HCT116 (cell line): Measurements from ENCODE around the gene MBD5. TPM values are rescaled to one million over a fixed set of nuclear protein-coding genes. Genes with fewer than 3 reads are reported as not detected.

ENCODE experiments used
- ATAC-seq: fragments of 200-7000 bp; cut with Tn5 transposase; 2 replicates; pipeline ENCODE4 v1.9.1; 2020; ENCODE audit warnings: mild to moderate bottlenecking, moderate library complexity
- BruUV-seq: library from RNA; stranded (reverse); fragments of 400-500 nt; replicated peaks from 2 replicates; lab custom pipeline; 2021; lab: Mats Ljungman, UMichigan
- CTCF ChIA-PET: fragments of 300-600 bp; sonication (Branson Sonifier 250); formaldehyde crosslinking; loops from one replicate; lab custom pipeline; 2021; ENCODE audit warnings: antibody characterized with exemption; lab: Charles Lee
- POLR2A ChIA-PET: fragments of 300-600, 350-600 bp; sonication (Branson Sonifier 250); formaldehyde crosslinking; loops from one replicate; lab custom pipeline; 2021; ENCODE audit warnings: antibody characterized with exemption; lab: Charles Lee
- RAD21 ChIA-PET, 2 experiments: fragments of 300-600 bp; sonication (Branson Sonifier 250); formaldehyde crosslinking; loops; one replicate each; lab custom pipeline; 2023; ENCODE audit warnings: low total read pairs in 2 of 2; ENCODE audit not compliant: uncharacterized antibody in 2 of 2, unreplicated experiment in 2 of 2, low non-redundant PET in 1 of 2; lab: Charles Lee
- DNase-seq: peaks from one replicate; pipeline ENCODE4 v3.0.0-alpha.2; 2010; ENCODE audit warnings: low read depth, low spot score
- H2AFZ ChIP-seq: fragments of 200-600 bp; shearing (Covaris generic), sonication (generic); 2 replicates; pipeline ENCODE4 v1.6.1; 2017; ENCODE audit warnings: low read depth, mixed run types, mixed read lengths, antibody characterized with exemption, low read length; ENCODE audit not compliant: poor library complexity, severe bottlenecking
- H3K27ac ChIP-seq: 2 replicates; pipeline ENCODE4 v1.5.1; 2012; ENCODE audit warnings: low read depth, low read length
- H3K27me3 ChIP-seq: fragments of 200-600 bp; sonication (generic); 2 replicates; pipeline ENCODE4 v1.6.1; 2016; ENCODE audit warnings: mixed run types, low read length, mixed read lengths; ENCODE audit not compliant: insufficient read depth
- H3K36me3 ChIP-seq, 2 experiments: fragments of 200-500 bp in 1 of 2; fragments of 200-600 bp in 1 of 2; sonication (Bioruptor generic) in 1 of 2; sonication (generic) in 1 of 2; 2 replicates each; pipeline versions ENCODE4 v1.5.1 to v1.6.1; 2014 to 2016; ENCODE audit warnings: low read length in 2 of 2, inconsistent platforms in 1 of 2, mixed read lengths in 1 of 2, mixed run types in 1 of 2; ENCODE audit not compliant: insufficient read depth in 2 of 2, control insufficient read depth in 1 of 2
- H3K4me1 ChIP-seq, 2 experiments: fragments of 200-600 bp in 1 of 2; sonication (generic) in 1 of 2; 2 replicates each; pipeline versions ENCODE4 v1.5.1 to v1.6.1; 2012 to 2017; ENCODE audit warnings: low read length in 2 of 2, inconsistent platforms in 1 of 2, mild to moderate bottlenecking in 1 of 2, mixed read lengths in 1 of 2, mixed run types in 1 of 2, moderate library complexity in 1 of 2; ENCODE audit not compliant: insufficient read depth in 2 of 2, control insufficient read depth in 1 of 2
- H3K4me2 ChIP-seq: fragments of 200-600 bp; sonication (generic); 2 replicates; pipeline ENCODE4 v1.6.1; 2017; ENCODE audit warnings: mixed run types, low read length, mixed read lengths
- H3K4me3 ChIP-seq, 2 experiments: fragments of 200-600 bp in 1 of 2; sonication (generic) in 1 of 2; replicated peaks in 1 of 2; 2 replicates each; pipeline ENCODE4 v1.5.1; 2011 to 2016; ENCODE audit warnings: low read length in 2 of 2, control low read depth in 1 of 2, low read depth in 1 of 2, mild to moderate bottlenecking in 1 of 2, mixed read lengths in 1 of 2, mixed run types in 1 of 2
- H3K79me2 ChIP-seq: fragments of 200-600 bp; sonication (generic); 2 replicates; pipeline ENCODE4 v1.6.1; 2017; ENCODE audit warnings: mild to moderate bottlenecking, mixed run types, low read length, moderate library complexity, mixed read lengths; ENCODE audit not compliant: insufficient read depth
- H3K9ac ChIP-seq: fragments of 200-600 bp; sonication (generic); 2 replicates; pipeline ENCODE4 v1.6.1; 2016; ENCODE audit warnings: low read length, mixed read lengths
- H3K9me2 ChIP-seq: fragments of 200-600 bp; sonication (generic), shearing (Covaris generic); 2 replicates; pipeline ENCODE4 v1.6.1; 2017; ENCODE audit warnings: mixed run types, mild to moderate bottlenecking, moderate library complexity; ENCODE audit not compliant: insufficient read depth
- H3K9me3 ChIP-seq, 2 experiments: fragments of 200-500 bp in 1 of 2; fragments of 200-600 bp in 1 of 2; sonication (Bioruptor generic) in 1 of 2; sonication (generic) in 1 of 2; 2 replicates each; pipeline ENCODE4 v1.6.1; 2014 to 2017; ENCODE audit warnings: low read length in 2 of 2, mixed read lengths in 2 of 2, inconsistent platforms in 1 of 2, low read depth in 1 of 2, mild to moderate bottlenecking in 1 of 2, mixed run types in 1 of 2, moderate library complexity in 1 of 2; ENCODE audit not compliant: control insufficient read depth in 1 of 2, insufficient read depth in 1 of 2
- H4K20me1 ChIP-seq: fragments of 200-600 bp; sonication (generic), shearing (Covaris generic); 2 replicates; pipeline ENCODE4 v1.6.1; 2017; ENCODE audit warnings: mixed run types, mild to moderate bottlenecking, moderate library complexity; ENCODE audit not compliant: insufficient read depth
- ATF3 ChIP-seq: IDR thresholded peaks from 2 replicates; pipeline ENCODE4 v1.6.1; 2012
- CBX3 ChIP-seq: IDR thresholded peaks from 2 replicates; pipeline ENCODE4 v1.6.1; 2012; ENCODE audit warnings: low read depth
- CEBPB ChIP-seq: IDR thresholded peaks from 2 replicates; pipeline ENCODE4 v1.6.1; 2012; ENCODE audit warnings: low read depth
- CTCF ChIP-seq, 3 experiments: fragments of 200-600 bp in 1 of 3; sonication (generic) in 1 of 3; IDR thresholded peaks in 2 of 3; conservative IDR thresholded peaks in 1 of 3; 2 replicates each; pipeline ENCODE4 v1.5.1; 2012 to 2017; ENCODE audit warnings: low read depth in 2 of 3, low read length in 2 of 3, antibody characterized with exemption in 1 of 3, borderline replicate concordance in 1 of 3, control low read depth in 1 of 3, mild to moderate bottlenecking in 1 of 3, mixed read lengths in 1 of 3, mixed run types in 1 of 3, moderate library complexity in 1 of 3; ENCODE audit not compliant: insufficient read depth in 1 of 3
- EZH2 ChIP-seq: fragments of 200-600 bp; sonication (generic); IDR thresholded peaks from 2 replicates; pipeline ENCODE4 v1.6.1; 2017; ENCODE audit warnings: antibody characterized with exemption, mixed run types
- FOSL1 ChIP-seq: IDR thresholded peaks from 2 replicates; pipeline ENCODE4 v1.6.1; 2012; ENCODE audit warnings: low read depth
- JUND ChIP-seq: IDR thresholded peaks from 2 replicates; pipeline ENCODE4 v1.6.1; 2012
- POLR2A ChIP-seq: IDR thresholded peaks from 2 replicates; pipeline ENCODE4 v1.7.0; 2011; ENCODE audit warnings: borderline replicate concordance; ENCODE audit not compliant: insufficient read depth, insufficient read length; ENCODE audit errors: extremely low read depth
- POLR2AphosphoS5 ChIP-seq: IDR thresholded peaks from 2 replicates; pipeline ENCODE4 v1.6.1; 2011; ENCODE audit warnings: mild to moderate bottlenecking, low read depth, low read length, moderate library complexity
- RAD21 ChIP-seq: IDR thresholded peaks from 2 replicates; pipeline ENCODE4 v1.6.1; 2012; ENCODE audit warnings: low read depth, mild to moderate bottlenecking
- REST ChIP-seq: IDR thresholded peaks from 2 replicates; pipeline ENCODE4 v1.6.1; 2012; ENCODE audit warnings: low read depth
- SIN3A ChIP-seq: IDR thresholded peaks from 2 replicates; pipeline ENCODE4 v1.6.1; 2012; ENCODE audit warnings: low read depth
- TCF7L2 ChIP-seq: IDR thresholded peaks from 2 replicates; pipeline ENCODE4 v1.7.0; 2011; ENCODE audit warnings: borderline replicate concordance, inconsistent platforms; ENCODE audit not compliant: insufficient read depth, insufficient read length; ENCODE audit errors: extremely low read depth
- ZBTB33 ChIP-seq: IDR thresholded peaks from 2 replicates; pipeline ENCODE4 v1.6.1; 2011; ENCODE audit warnings: mild to moderate bottlenecking, low read length, moderate library complexity; ENCODE audit not compliant: insufficient replicate concordance; ENCODE audit errors: extremely low read depth
- ZFX ChIP-seq: fragments of 450-650 bp; IDR thresholded peaks from 2 replicates; pipeline ENCODE4 v1.6.1; 2017
- ZNF274 ChIP-seq: fragments of 200-500 bp; sonication (Bioruptor generic); IDR thresholded peaks from 2 replicates; pipeline ENCODE4 v1.6.1; 2014; ENCODE audit warnings: mild to moderate bottlenecking, low read depth, low read length, inconsistent platforms
- intact Hi-C: fragments of 100-400 bp; cut with micrococcal nuclease; formaldehyde crosslinking; loops from 2 replicates; pipeline ENCODE4 v1.10.0; 2022
- total RNA-seq: library from RNA; stranded (reverse); gene quantifications from one replicate; pipeline ENCODE4 v1.2.1, GENCODE V29; 2021; ENCODE audit not compliant: unreplicated experiment

The MBD5 gene
- total RNA-seq, 1 experiment from 2014 or later: 20.5 TPM

GRCh38 chr2:148022351-148022750 lies 1.5 kb downstream of the MBD5 start:
- Histone ChIP-seq H3K9me3 (no peaks in the 10 kb centered on the region), H3K27me3 (no peaks in the 10 kb centered on the region), H3K4me3 (peak overlapping the region; percentile 71 to 79), H3K36me3 (no peaks in the 10 kb centered on the region), H3K79me2 (peaks cover 93% of the 10 kb centered on the region), H3K27ac (no peak overlapping the region), H3K9ac (peak overlapping the region; percentile 76; the same call in 1 of the 2 replicates), H3K4me1 (peaks cover 6 to 16% of the 10 kb centered on the region in 2 experiments; a peak in 3 of 4 replicates), H3K9me2 (no peaks in the 10 kb centered on the region), H2AFZ (no peak overlapping the region), H4K20me1 (no peaks in the 10 kb centered on the region), H3K4me2 (peak overlapping the region; percentile 72)
- TF ChIP-seq POLR2AphosphoS5 (no peak), SIN3A (no peak), CTCF (IDR thresholded peaks at IDR 0.05 in 2 of 3, conservative IDR thresholded peaks at IDR 0.05 in 1 of 3; ENCODE audit: borderline replicate concordance in 1 of 3, insufficient read depth in 1 of 3, low read depth in 2 of 3, low read length in 2 of 3) (no peak), ZFX (no peak), RAD21 (no peak), ZNF274 (no peak), FOSL1 (no peak), CEBPB (no peak), EZH2 (no peak), CBX3 (no peak), POLR2A (no peak), TCF7L2 (no peak), REST (no peak), ATF3 (no peak), ZBTB33 (no peak), JUND (no peak)
- intact Hi-C loops: no loop called here
- TSS peak; percentile 38 for BruUV-seq
- ChIA-PET CTCF (no interaction called here), POLR2A (no interaction called here), RAD21 (no interaction called here)
- ATAC-seq: no peak
- no peak for DNase-seq
